NK-92 treated with Interleukin-12 subunit alpha and Interleukin-12 subunit beta, amount 100 ng/mL, for 24 hours (cell line): Measurements from ENCODE around the gene XAB2.

ENCODE experiments used
- DNase-seq: peaks from one replicate; lab custom pipeline; 2025; lab: John Stamatoyannopoulos, UW

Gene XAB2

GRCh38 chr19:7632340-7633203 lies 3.2 kb upstream of the XAB2 start:
- no peak for DNase-seq

GRCh38 chr19:7631577-7631976 lies 2.2 kb upstream of the XAB2 start:
- DNase-seq: no peak

- no peak for DNase-seq
Measured at GRCh38 chr19:7628589-7629311, 595 bp downstream of the XAB2 start.

- no peak for DNase-seq
Measured at GRCh38 chr19:7627166-7627565, 2.2 kb downstream of the XAB2 start.

- no peak for DNase-seq
Measured at GRCh38 chr19:7625763-7626372, 3.5 kb downstream of the XAB2 start.

GRCh38 chr19:7624810-7625209 lies 4.5 kb downstream of the XAB2 start:
- DNase-seq: no peak

- DNase-seq: no peak
Measured at GRCh38 chr19:7623725-7624603, 5.4 kb downstream of the XAB2 start.

GRCh38 chr19:7622933-7623685 lies 6.2 kb downstream of the XAB2 start:
- no peak for DNase-seq

GRCh38 chr19:7620442-7621412 lies 8.6 kb downstream of the XAB2 start:
- DNase-seq: no peak

- DNase-seq: no peak
Measured at GRCh38 chr19:7619671-7620441, 9.5 kb downstream of the XAB2 start.

- no peak for DNase-seq
Measured at GRCh38 chr19:7618771-7619510, 10.4 kb downstream of the XAB2 start.

GRCh38 chr19:7618348-7618747 lies 11.0 kb downstream of the XAB2 start:
- no peak for DNase-seq

GRCh38 chr19:7617735-7618134 lies 11.6 kb downstream of the XAB2 start:
- DNase-seq: no peak

GRCh38 chr19:7617172-7617571 lies 12.2 kb downstream of the XAB2 start:
- DNase-seq: no peak

- no peak for DNase-seq
Measured at GRCh38 chr19:7614859-7615741, 14.2 kb downstream of the XAB2 start.

- DNase-seq: no peak
Measured at GRCh38 chr19:7612282-7613274, 16.8 kb downstream of the XAB2 start.
